ENCODE data around the gene TBC1D30.
"Not testable (repeated sequence)": the region's sequence is repeated elsewhere in the genome, so short reads cannot be mapped to it uniquely, and the experiment has no call there.

TBC1D30 gene

DNA sequence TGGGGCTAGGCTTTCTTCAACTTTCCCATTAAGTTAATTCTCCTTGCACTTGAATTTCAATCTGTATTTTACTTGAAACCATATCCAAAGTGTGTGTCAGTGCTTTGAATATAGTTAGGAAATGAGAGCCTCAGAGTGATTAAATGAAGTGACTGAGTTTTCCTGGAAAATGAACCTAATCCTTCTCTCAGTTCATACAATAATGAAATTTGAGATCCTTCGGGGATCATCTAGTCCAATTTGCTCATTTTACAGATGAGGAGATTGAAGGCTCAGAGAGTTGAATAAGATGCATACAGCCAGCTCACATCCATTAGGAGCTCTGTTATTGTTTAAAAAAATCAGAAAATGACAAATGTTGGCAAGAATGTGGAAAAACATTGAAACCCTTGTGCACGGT is 18.3 kb upstream of the TBC1D30 start:
- no peak for DNase-seq (ENCODE audit: low read depth)

- no peak for DNase-seq (ENCODE audit: low read depth)
These were observed 17.6 kb upstream of the TBC1D30 start for GRCh38 chr12:64806593-64807460.

DNA sequence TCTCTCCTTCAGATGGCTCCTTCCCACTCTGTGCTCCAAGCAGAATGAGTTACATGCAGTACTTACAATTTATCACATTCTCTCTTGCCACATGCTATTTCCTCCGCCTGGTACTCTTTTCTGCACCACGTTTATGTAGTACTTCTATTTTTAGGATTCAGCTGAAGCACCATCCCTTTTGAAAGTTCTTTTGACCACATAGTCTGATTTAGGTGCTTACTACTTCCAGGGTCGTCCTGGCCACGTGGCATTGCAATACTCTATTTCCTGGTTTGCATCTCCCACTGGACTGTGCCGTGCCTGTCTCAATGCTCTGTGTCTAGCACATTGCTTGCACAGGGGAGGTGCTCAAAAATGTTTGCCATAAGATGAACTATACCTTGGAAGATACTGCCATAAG is 16.3 kb upstream of the TBC1D30 start:
- no peak for DNase-seq (ENCODE audit: low read depth)

DNA sequence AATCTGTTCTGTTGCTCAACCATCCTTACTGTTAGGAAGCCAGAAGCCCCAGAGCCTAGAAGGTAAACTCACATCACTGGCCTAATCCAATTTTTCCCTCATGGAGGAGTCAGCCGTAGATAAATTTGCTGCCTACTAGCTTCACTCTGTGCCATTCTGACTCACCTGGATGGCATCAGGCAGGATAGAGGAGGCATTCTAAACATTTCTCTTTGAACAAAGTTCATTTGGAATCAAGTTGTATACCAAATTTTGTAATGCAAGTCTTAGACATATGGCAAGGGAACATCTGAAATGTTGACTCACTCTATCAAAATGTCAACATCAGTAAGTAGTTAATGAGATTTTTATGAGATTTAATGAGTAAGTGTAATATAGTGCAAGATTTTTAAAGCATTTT is 13.6 kb upstream of the TBC1D30 start:
- no peak for DNase-seq (ENCODE audit: low read depth)

GRCh38 chr12:64813723-64814122 is 10.7 kb upstream of the TBC1D30 start:
- DNase-seq (ENCODE audit: low read depth), result no peak

- DNase-seq (ENCODE audit: low read depth), result no peak
These were observed 10.0 kb upstream of the TBC1D30 start for GRCh38 chr12:64814432-64814831.

DNA sequence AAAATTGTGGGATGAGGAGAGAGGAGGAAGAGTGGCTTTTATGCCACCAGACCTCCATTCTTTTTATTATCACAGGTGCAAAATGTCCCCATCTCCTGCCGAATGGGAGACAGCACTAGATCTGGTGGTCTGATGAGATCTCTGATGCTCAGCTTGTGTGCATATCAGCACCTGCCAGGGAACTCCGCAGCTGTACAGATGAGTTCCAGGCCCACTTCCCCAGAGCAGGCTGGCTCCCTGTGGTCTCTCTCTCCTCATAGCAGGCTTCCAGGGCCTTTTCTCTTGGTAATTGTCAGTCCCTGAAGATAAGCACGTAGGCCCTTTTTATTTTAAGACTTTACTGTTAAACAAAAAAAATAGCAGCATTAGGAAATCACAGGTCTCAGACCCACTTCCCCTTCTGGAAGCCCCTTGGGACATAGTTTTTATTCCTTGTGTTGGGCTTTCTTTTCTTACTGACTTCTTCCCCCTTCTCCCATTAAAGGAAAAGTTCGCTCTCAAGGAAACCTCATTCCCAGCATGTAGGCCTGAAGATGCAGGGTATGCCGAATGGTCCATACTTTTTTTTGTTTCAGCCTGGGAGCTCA is 4.5 kb upstream of the TBC1D30 start:
- no peak for DNase-seq (ENCODE audit: low read depth)

GRCh38 chr12:64820593-64820992 is 3.9 kb upstream of the TBC1D30 start:
- DNase-seq (ENCODE audit: low read depth), result no peak

- no peak for DNase-seq (ENCODE audit: low read depth)
These were observed 3.3 kb upstream of the TBC1D30 start for GRCh38 chr12:64821116-64821630.

GRCh38 chr12:64824130-64824499 is 332 bp upstream of the TBC1D30 start:
- no peak for DNase-seq (ENCODE audit: low read depth)

GRCh38 chr12:64825143-64826021 is 935 bp downstream of the TBC1D30 start:
- DNase-seq (ENCODE audit: low read depth), result no peak

DNA sequence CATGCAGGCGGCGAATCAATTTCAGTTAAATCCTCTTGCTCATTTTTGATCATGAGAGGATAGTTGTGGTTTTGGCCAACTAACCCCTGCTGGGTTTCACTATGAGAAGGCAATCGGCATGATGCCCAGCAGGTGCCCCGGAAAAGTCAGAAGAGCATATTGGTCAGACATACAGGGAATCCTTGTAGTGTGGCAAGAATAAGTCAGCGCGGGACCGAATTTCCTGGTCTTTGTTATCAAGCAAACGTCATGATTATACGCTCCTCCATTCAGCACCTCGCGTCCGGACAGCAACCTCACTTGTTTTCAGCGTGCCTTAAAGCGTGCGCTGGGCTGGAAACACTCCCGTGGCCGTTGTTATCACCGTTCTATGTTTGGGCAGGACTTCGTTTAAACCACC is 1.8 kb downstream of the TBC1D30 start:
- no peak for DNase-seq (ENCODE audit: low read depth)

DNA sequence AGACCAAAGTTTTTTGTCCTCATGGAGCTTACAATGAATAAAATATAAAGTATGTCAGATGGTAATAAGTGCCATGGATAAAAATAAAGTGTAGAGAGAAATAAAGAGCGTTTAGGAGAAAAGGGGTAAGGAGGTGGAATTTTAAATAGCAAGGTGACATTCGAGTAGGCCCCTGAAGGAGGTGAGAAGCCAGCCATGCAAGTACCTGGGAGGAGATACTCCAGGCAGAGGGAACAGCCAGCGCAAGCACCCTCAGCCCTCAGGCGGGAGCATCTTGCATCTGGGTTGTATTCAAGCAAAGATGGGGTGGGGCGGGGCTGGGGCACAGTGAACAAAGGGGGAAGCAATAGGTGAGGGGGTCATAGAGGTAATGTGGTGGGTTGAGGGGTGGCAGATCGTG is 4.3 kb downstream of the TBC1D30 start:
- DNase-seq (ENCODE audit: low read depth), result no peak

- no peak for DNase-seq (ENCODE audit: low read depth)
These were observed 9.5 kb downstream of the TBC1D30 start for GRCh38 chr12:64833928-64834327.

GRCh38 chr12:64835901-64836300 is 11.5 kb downstream of the TBC1D30 start:
- DNase-seq (ENCODE audit: low read depth), result no peak

DNA sequence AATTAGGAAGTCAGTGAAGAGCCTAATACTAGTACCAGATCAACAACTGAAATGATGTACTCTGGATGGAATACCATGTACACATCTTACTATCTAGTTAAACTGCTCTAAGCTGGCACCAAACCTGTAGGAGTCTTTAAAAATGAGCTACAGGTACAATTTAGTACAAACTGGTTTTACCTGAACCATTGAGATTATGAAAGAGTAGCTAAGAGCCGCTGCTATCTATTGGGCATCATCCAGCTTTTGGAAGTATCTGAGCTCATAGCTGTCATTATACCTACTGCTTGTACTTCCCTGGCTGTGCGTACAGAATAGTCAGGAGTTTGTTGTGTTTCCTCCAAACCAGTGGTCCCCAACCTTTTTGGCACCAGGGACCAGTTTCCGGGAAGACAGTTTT is 12.4 kb downstream of the TBC1D30 start:
- DNase-seq (ENCODE audit: low read depth), result no peak

GRCh38 chr12:64837427-64837826 is 13.0 kb downstream of the TBC1D30 start:
- no peak for DNase-seq (ENCODE audit: low read depth)

- no peak for DNase-seq (ENCODE audit: low read depth)
These were observed 15.7 kb downstream of the TBC1D30 start for GRCh38 chr12:64840119-64840518.

DNA sequence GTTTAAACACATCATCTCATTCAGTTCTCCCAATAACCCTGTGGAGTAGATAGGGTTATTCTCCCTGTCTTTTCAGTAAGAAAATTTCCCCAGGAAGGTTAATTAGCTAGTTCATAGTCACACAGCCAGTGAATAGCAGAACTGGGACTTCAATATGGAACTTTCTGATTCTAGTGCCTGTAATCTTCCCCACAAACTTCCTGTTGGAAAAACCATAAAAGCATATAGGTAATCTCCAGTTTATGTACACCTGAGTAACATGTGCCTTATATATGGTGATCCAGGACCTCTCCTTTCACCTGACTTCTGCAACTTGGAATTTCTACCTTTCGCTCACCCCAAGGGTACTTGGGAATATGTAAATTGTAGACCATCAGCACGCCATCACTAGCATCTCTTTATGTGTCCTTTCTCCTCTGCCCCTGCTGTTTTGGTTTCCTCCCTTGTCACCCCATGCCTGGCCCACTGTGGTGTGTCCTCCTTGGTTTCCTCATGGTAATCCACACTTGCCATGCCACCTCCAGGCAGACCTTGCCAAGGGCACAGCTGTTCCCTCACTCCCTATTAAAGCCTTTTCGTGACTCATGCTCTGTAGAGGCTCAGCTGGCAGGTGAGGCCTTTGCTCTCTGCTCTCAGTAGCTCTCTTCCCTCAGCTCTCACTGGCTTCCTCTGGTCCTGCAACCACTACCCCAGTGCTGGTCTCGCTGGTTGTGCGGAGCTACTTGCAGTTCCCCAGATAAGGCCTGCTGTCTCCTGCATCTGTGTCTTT is 16.7 kb downstream of the TBC1D30 start:
- no peak for DNase-seq (ENCODE audit: low read depth)

GRCh38 chr12:64848409-64848808 is 24.0 kb downstream of the TBC1D30 start:
- not testable (repeated sequence) for DNase-seq (ENCODE audit: low read depth)

GRCh38 chr12:64858882-64859605 is 34.6 kb downstream of the TBC1D30 start:
- no peak for DNase-seq (ENCODE audit: low read depth)
